ENCODE data around the gene TBC1D1.

Gene TBC1D1

DNA sequence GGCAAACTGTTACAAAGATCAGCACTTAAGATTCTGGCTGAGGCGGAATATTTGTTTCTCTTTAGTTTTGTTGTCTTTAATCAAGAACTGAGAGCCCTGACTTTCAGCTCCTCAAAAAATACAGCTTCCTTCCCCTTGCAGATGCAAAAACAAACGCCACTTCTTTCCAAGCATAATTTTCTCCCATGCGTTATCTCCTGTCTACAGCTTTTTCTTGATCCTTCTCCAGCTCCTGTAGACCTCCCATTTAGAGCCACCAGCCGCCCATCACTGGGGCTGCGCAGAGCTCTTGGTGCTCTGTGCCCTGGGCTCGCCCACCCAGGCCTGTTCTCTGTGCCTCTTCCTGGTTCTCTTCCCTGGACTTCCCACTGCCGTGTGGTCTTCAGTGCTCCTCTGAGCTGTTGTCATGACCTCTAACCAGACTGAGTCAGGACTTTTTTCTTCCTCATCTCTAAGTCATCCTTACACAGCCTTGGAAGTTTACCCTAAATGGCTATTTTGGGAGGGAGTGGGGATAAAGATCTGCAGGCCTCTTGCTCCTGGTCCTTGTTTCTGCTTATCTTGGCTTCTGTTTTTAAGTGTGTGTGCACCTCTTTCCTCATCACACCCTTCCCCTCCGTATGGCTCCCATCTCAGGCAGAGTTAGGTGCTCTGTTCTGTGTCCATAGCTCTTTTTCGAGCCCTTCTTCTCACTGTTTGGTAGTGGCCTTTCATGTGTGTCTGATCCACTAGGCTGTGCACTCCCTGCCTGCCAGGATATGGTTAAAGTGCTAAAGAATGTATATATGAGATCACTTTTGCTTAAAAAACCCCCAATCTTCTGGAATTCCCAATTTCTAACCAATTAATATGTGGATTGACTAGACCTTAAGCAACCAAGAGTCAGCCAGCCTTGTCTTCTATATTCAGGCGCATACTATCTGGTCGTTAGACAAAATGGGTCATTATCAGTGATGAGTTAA lies 191.8 kb downstream of the TBC1D1 start:
- no peak for DNase-seq (ENCODE audit: low spot score)
- TF ChIP-seq, protein P1, sequence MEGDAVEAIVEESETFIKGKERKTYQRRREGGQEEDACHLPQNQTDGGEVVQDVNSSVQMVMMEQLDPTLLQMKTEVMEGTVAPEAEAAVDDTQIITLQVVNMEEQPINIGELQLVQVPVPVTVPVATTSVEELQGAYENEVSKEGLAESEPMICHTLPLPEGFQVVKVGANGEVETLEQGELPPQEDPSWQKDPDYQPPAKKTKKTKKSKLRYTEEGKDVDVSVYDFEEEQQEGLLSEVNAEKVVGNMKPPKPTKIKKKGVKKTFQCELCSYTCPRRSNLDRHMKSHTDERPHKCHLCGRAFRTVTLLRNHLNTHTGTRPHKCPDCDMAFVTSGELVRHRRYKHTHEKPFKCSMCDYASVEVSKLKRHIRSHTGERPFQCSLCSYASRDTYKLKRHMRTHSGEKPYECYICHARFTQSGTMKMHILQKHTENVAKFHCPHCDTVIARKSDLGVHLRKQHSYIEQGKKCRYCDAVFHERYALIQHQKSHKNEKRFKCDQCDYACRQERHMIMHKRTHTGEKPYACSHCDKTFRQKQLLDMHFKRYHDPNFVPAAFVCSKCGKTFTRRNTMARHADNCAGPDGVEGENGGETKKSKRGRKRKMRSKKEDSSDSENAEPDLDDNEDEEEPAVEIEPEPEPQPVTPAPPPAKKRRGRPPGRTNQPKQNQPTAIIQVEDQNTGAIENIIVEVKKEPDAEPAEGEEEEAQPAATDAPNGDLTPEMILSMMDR (IDR thresholded peaks at IDR 0.05; ENCODE audit: extremely low read depth, insufficient read depth, missing control alignments), result no peak
- in situ Hi-C loops (cut with MboI; ENCODE audit: low pct_unique_long_range_greater_than_20kb, low sequenced_read_pairs, unreplicated experiment), result no loop called here

DNA sequence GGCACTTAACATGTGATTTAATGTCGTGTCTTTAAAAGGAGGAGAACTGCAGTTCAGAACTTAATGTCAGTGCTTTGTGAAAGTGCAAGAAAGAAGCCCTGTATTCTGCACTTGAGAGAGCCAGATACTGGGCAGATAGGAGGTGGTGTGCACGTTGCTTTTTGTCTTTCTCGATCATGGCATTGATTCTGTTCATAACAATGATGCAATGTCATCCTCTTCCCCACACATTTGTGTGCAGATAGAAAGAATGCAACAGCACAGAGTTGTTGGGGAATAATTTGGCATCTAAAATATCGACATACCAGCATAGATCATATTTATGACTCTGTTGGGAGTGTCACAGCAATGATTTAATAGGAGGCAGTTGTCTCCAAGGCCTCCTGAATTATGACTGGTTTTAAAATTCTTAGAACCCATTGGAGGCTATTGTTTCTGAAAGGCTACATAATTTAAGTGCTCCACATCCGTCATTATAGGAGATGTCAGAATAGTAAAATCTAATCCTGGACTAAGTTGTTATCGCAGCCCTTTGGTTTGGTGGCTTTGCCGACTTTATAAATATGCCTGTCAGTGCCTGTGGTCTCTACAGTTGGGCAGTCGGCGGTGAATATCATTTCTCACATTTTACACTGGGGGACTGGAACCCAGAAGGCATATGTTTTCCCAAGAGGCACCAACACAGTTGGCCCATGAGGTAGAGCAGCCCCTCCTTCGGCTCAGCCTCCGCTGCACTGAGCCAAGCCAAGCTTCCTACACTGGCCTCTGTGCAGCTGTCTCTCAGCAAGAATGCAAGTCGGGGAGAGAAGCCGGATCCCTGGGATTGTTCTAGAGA lies 194.2 kb downstream of the TBC1D1 start:
- TF ChIP-seq, protein P1 (IDR thresholded peaks at IDR 0.05; ENCODE audit: extremely low read depth, insufficient read depth, missing control alignments), result no peak
- DNase-seq (ENCODE audit: low spot score), result no peak
- in situ Hi-C loops (cut with MboI; ENCODE audit: low pct_unique_long_range_greater_than_20kb, low sequenced_read_pairs, unreplicated experiment), result no loop called here

DNA sequence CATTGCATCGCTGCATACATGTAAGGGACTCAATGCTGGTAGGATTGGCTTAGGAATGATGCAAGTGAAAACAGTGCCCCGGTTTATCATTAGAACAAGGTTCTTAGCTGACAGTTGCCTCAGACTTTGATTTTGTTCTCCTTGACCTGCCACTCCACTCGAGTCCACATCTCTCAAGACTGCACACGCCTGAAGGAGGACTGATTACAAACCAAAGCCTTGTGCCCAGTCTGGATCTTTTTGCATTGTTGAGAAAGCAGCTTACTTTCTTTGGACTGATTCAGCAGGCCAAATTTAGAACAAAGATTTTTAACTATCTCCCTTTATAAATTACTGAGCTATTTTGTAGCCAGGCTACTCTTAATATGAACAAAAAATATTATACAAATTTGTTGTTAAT lies 194.9 kb downstream of the TBC1D1 start:
- TF ChIP-seq, protein P1 (IDR thresholded peaks at IDR 0.05; ENCODE audit: extremely low read depth, insufficient read depth, missing control alignments), result no peak
- in situ Hi-C loops (cut with MboI; ENCODE audit: low pct_unique_long_range_greater_than_20kb, low sequenced_read_pairs, unreplicated experiment), result no loop called here
- no peak for DNase-seq (ENCODE audit: low spot score)

DNA sequence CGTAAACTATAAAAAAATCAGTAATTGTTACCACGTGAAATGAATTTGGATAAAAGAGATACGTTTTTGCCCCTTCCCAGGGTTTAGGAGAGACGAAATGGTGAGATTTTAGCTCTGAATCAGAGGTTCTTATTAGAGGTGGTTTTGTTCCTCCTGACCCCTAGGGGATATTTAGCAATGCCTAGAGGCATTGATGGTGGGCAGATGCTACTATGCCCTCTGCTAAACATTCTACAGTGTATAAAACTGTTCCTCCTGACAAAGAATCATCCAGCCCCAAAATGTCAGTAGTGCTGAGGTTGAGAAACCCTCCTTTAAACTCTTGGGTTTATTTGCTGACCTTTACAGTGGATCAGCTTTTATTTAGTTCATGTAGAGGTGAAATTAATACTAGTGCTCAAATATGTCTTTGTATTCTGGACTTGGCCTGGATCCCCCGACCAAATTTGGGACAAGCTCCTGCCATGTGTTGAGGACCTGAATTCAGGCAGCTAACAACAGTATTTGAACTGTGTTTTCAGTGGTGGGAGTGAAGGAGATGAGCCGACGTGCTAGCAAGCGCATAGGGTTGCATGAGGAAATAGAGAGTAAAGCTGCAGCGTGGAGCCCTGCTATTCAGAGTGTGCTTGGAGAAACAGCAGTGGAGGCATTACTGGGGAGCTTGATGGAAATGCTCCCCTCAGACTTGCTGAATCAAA lies 195.4 kb downstream of the TBC1D1 start:
- in situ Hi-C loops (cut with MboI; ENCODE audit: low pct_unique_long_range_greater_than_20kb, low sequenced_read_pairs, unreplicated experiment), result no loop called here
- TF ChIP-seq, protein P1 (IDR thresholded peaks at IDR 0.05; ENCODE audit: extremely low read depth, insufficient read depth, missing control alignments), result no peak
- DNase-seq (ENCODE audit: low spot score), result no peak

DNA sequence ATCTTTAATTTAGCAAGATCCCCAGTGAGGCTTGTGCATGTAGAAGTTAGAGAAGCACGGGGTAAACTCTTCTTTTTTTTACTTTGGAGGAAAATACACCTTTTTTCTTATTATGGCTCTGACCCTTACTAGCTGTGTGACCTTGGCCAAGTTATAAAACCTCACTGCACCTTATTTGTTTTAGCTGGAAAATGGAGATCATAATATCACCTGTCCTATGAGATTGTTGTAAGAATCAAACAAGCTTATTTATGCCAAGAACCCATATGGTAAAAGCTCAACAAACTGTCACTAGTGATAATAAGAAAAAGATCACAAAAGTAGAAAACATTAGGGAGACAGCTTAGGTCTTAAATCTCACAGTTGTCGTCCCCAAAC lies 196.0 kb downstream of the TBC1D1 start:
- no peak for DNase-seq (ENCODE audit: low spot score)
- TF ChIP-seq, protein P1 (IDR thresholded peaks at IDR 0.05; ENCODE audit: extremely low read depth, insufficient read depth, missing control alignments), result no peak
- in situ Hi-C loops (cut with MboI; ENCODE audit: low pct_unique_long_range_greater_than_20kb, low sequenced_read_pairs, unreplicated experiment), result no loop called here

DNA sequence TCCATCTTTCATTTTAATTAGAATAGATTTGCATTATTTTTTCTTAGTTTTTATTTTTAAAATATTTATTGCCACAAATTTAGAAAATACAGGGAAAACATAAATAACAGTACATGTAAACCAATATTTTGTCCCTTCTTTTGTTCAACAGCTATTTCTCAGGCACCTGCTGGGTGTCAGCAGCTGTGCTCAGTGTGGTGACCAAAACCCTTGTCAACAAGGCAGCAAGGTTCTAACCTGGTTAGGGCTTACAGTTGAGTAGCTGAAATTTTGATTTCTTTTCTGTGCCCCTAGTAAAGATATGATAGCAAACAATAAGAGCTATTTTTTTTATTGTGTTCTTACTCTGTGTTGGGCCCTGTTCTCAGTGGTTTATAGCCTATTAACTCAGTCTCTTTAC lies 197.4 kb downstream of the TBC1D1 start:
- DNase-seq (ENCODE audit: low spot score), result no peak
- TF ChIP-seq, protein P1 (IDR thresholded peaks at IDR 0.05; ENCODE audit: extremely low read depth, insufficient read depth, missing control alignments), result no peak
- in situ Hi-C loops (cut with MboI; ENCODE audit: low pct_unique_long_range_greater_than_20kb, low sequenced_read_pairs, unreplicated experiment), result no loop called here

Measured in GM13977 (cell line).